A549 (cell line): ENCODE measurements around the gene TERF2IP. TPM values are rescaled to one million over a fixed set of nuclear protein-coding genes. Genes with fewer than 3 reads are reported as not detected.

Source experiments
- ATAC-seq, 2 experiments: fragments of 200-7000 bp in 1 of 2; fragments of >200 bp in 1 of 2; cut with Nextera tagmentation in 1 of 2; cut with Tn5 transposase in 1 of 2; 3 replicates each; pipeline versions ENCODE4 v1.8.0 to v1.9.1; 2018 to 2020; ENCODE audit warnings: mild to moderate bottlenecking in 1 of 2, moderate library complexity in 1 of 2
- CTCF ChIA-PET: fragments of 300-600 bp; sonication (Branson Sonifier 250); formaldehyde crosslinking; extraction: SDS; loops from one replicate; lab custom pipeline; 2021; ENCODE audit warnings: antibody characterized with exemption, inconsistent platforms; lab: Yijun Ruan, JAX
- POLR2A ChIA-PET: fragments of 350-600 bp; formaldehyde crosslinking; extraction: SDS; loops from one replicate; lab custom pipeline; 2021; ENCODE audit warnings: antibody characterized with exemption, inconsistent platforms; lab: Yijun Ruan, JAX
- DNase-seq, 2 experiments: peaks; one replicate each; pipeline versions ENCODE4 v3.0.0 to v3.0.0-alpha.2; 2011 to 2016; ENCODE audit warnings: low read depth in 1 of 2, low spot score in 1 of 2
- FAIRE-seq: peaks from 2 replicates; lab custom pipeline; 2011; peaks lifted over from hg19 to GRCh38; lab: Jason Lieb, UNC
- H3K27ac ChIP-seq, 2 experiments: fragments of >200 bp; sonication (Bioruptor Twin); formaldehyde crosslinking; 3 replicates each; pipeline ENCODE4 v1.5.1; 2016 to 2017
- H3K4me1 ChIP-seq: fragments of >200 bp; sonication (Bioruptor Twin); formaldehyde crosslinking; 3 replicates; pipeline ENCODE4 v1.6.1; 2016
- H3K4me2 ChIP-seq: fragments of >200 bp; sonication (Bioruptor Twin); formaldehyde crosslinking; 3 replicates; pipeline ENCODE4 v1.6.1; 2016
- H3K4me3 ChIP-seq: fragments of >200 bp; sonication (Bioruptor Twin); formaldehyde crosslinking; 3 replicates; pipeline ENCODE4 v1.5.1; 2016
- H3K9me3 ChIP-seq: fragments of >200 bp; sonication (Bioruptor Twin); formaldehyde crosslinking; 3 replicates; pipeline ENCODE4 v1.6.1; 2016
- CEBPB ChIP-seq, 2 experiments: fragments of >200 bp in 1 of 2; sonication (Bioruptor Twin) in 1 of 2; formaldehyde crosslinking in 1 of 2; IDR thresholded peaks; 2 replicates each; pipeline ENCODE4 v1.6.1; 2012 to 2016
- CHD2 ChIP-seq: fragments of 150-350 bp; IDR thresholded peaks from 2 replicates; pipeline ENCODE4 v1.6.1; 2014; ENCODE audit warnings: low read length; ENCODE audit not compliant: partially characterized antibody
- CHD4 ChIP-seq: fragments of 200-600 bp; sonication (generic); IDR thresholded peaks from 2 replicates; pipeline ENCODE4 v1.6.1; 2016; ENCODE audit warnings: antibody characterized with exemption, mild to moderate bottlenecking, borderline replicate concordance
- EHMT2 ChIP-seq: fragments of 200-600 bp; sonication (generic); IDR thresholded peaks from 2 replicates; pipeline ENCODE4 v1.6.1; 2016; ENCODE audit warnings: antibody characterized with exemption, low read depth, mild to moderate bottlenecking, moderate library complexity
- EP300 ChIP-seq, 2 experiments: fragments of >200 bp; sonication (Bioruptor Twin); formaldehyde crosslinking; IDR thresholded peaks; 2 replicates in 1 of 2; 3 replicates in 1 of 2; pipeline ENCODE4 v1.6.1; 2016 to 2017
- HDAC2 ChIP-seq: fragments of 200-600 bp; sonication (generic); IDR thresholded peaks from 2 replicates; pipeline ENCODE4 v1.6.1; 2016
- HEYL ChIP-seq: fragments of 250-450 bp; sonication (Bioruptor Pico); IDR thresholded peaks from 2 replicates; pipeline ENCODE4 v1.8.0; 2021; ENCODE audit warnings: mild to moderate bottlenecking, moderate library complexity
- HOXA7 ChIP-seq: fragments of 250-450 bp; sonication (Bioruptor Pico); IDR thresholded peaks from 2 replicates; pipeline ENCODE4 v1.5.0; 2020; ENCODE audit warnings: mild to moderate bottlenecking, moderate library complexity
- HOXB5 ChIP-seq: fragments of 250-450 bp; sonication (Bioruptor Pico); IDR thresholded peaks from 2 replicates; pipeline ENCODE4 v1.5.0; 2020; ENCODE audit warnings: mild to moderate bottlenecking, moderate library complexity
- JUN ChIP-seq, 2 experiments: fragments of >200 bp; sonication (Bioruptor Twin); formaldehyde crosslinking; IDR thresholded peaks; 2 replicates in 1 of 2; 3 replicates in 1 of 2; pipeline ENCODE4 v1.6.1; 2016 to 2017
- JUNB ChIP-seq: fragments of >200 bp; sonication (Bioruptor Twin); formaldehyde crosslinking; IDR thresholded peaks from 2 replicates; pipeline ENCODE4 v1.6.1; 2016
- KDM5A ChIP-seq: fragments of 200-600 bp; sonication (generic); IDR thresholded peaks from 2 replicates; pipeline ENCODE4 v1.6.1; 2016; ENCODE audit warnings: antibody characterized with exemption, mild to moderate bottlenecking
- MAX ChIP-seq: IDR thresholded peaks from 2 replicates; pipeline ENCODE4 v1.6.1; 2012
- MAZ ChIP-seq: fragments of 150-350 bp; IDR thresholded peaks from 2 replicates; pipeline ENCODE4 v1.6.1; 2014; ENCODE audit warnings: antibody characterized with exemption, low read depth, low read length, borderline replicate concordance
- MYC ChIP-seq: IDR thresholded peaks from 2 replicates; pipeline ENCODE4 v1.6.1; 2012; ENCODE audit warnings: mild to moderate bottlenecking, inconsistent platforms, low read length, improper control_type of control experiment, borderline replicate concordance
- NR3C1 ChIP-seq: fragments of >200 bp; sonication (Bioruptor Twin); formaldehyde crosslinking; IDR thresholded peaks from 3 replicates; pipeline ENCODE4 v1.6.1; 2017
- POLR2A ChIP-seq: IDR thresholded peaks from 2 replicates; pipeline ENCODE4 v1.6.1; 2012; ENCODE audit warnings: mild to moderate bottlenecking, low read length
- REST ChIP-seq: fragments of 200-600 bp; sonication (generic); IDR thresholded peaks from 2 replicates; pipeline ENCODE4 v1.6.1; 2016; ENCODE audit warnings: antibody characterized with exemption, mild to moderate bottlenecking, moderate library complexity
- RFX5 ChIP-seq: fragments of 450-650 bp; IDR thresholded peaks from 2 replicates; pipeline ENCODE4 v1.7.1; 2014; ENCODE audit warnings: antibody characterized with exemption, mild to moderate bottlenecking, moderate library complexity
- SMC3 ChIP-seq: fragments of >200 bp; sonication (Bioruptor Twin); formaldehyde crosslinking; IDR thresholded peaks from 3 replicates; pipeline ENCODE4 v1.6.1; 2018; ENCODE audit warnings: inconsistent platforms
- TFCP2L1 ChIP-seq: fragments of 250-450 bp; sonication (Bioruptor Pico); IDR thresholded peaks from 2 replicates; pipeline ENCODE4 v1.5.0; 2021; ENCODE audit warnings: mild to moderate bottlenecking
- ZC3H11A ChIP-seq: fragments of 450-650 bp; IDR thresholded peaks from 2 replicates; pipeline ENCODE4 v1.6.1; 2014; ENCODE audit warnings: antibody characterized with exemption, mild to moderate bottlenecking
- ZNF302 ChIP-seq: fragments of 250-450 bp; sonication (Bioruptor Pico); IDR thresholded peaks from 2 replicates; pipeline ENCODE4 v1.9.0; 2021; ENCODE audit warnings: inconsistent platforms, mild to moderate bottlenecking, moderate library complexity
- WGBS: methylation state at CpG from one replicate; pipeline ENCODE4 v1.1.6; 2017; ENCODE audit errors: missing lambda C conversion rate; 5-methylcytosine and 5-hydroxymethylcytosine counted together
- polyA plus RNA-seq, 4 experiments: library from polyadenylated mRNA; depleted of rRNA in 3 of 4; stranded (reverse); fragments of >200 nt; fragmentation: RNase III in 1 of 4; extraction: RNeasy Plus Mini Kit Qiagen cat#74134 plus additional on column Dnase treatment in 1 of 4; gene quantifications; 2 replicates in 3 of 4; 3 replicates in 1 of 4; pipeline ENCODE4 v1.2.3, GENCODE V29; 2011 to 2017
- TF ChIP-seq, protein P1 (sequence below): fragments of 150-350 bp; IDR thresholded peaks from 2 replicates; pipeline ENCODE4 v1.6.1; 2014; ENCODE audit warnings: low read depth, mild to moderate bottlenecking, low read length
- TF ChIP-seq, protein P2 (sequence below): fragments of 250-450 bp; sonication (Bioruptor Pico); IDR thresholded peaks from 2 replicates; pipeline ENCODE4 v1.5.0; 2020; ENCODE audit warnings: low read depth, mild to moderate bottlenecking, moderate library complexity
- TF ChIP-seq, protein P3 (sequence below): fragments of 450-650 bp; IDR thresholded peaks from 2 replicates; pipeline ENCODE4 v1.6.1; 2014; ENCODE audit warnings: antibody characterized with exemption

TERF2IP gene
- polyA plus RNA-seq, 2 of the 4 experiments (the other 2 are of a cell fraction), result 26.7 to 37.9 TPM

DNA sequence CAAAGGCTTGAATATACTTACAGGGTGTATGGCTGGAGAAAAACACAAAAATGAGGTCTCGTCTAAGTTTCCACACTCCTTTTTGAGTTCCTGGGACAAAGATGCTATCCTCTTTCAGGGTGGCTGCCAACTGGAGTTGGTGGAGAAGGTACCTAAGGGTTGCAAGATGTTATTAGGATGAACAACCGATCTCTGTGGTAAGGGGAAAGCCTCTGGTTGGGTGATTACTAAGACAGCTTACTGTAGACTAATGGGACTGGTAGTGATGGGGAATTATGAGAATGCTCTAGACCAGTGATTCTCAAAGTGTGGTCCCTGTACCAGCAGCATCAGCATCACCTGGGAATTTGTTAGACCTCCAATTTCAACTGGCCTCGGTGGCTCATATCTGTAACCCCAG lies 30.5 kb upstream of the TERF2IP start:
- Histone ChIP-seq H3K4me2 (no peak overlapping the region), H3K27ac (no peak overlapping the region), H3K9me3 (no peaks in the 10 kb centered on the region), H3K4me1 (peaks cover 18% of the 10 kb centered on the region), H3K4me3 (no peak overlapping the region)
- DNase-seq (no peak), ATAC-seq (no peak)
- TF ChIP-seq HEYL (CRISPR knock-in tag) (no peak), JUN (IDR thresholded peaks at IDR 0.05) (no peak), CHD4 (no peak)
- TF ChIP-seq, all 56 proteins: peak for 0
- CTCF ChIA-PET, result interaction anchor here (0.6 to 1.3 kb wide), 2 partner anchors 147 to 822 kb away, joined by 3 to 4 read pairs; no protein-coding TSS in a partner anchor
- POLR2A ChIA-PET, result no interaction called here
- no peak for FAIRE-seq
- 93% methylated on average over 3 of the region's 3 CpGs for WGBS

DNA sequence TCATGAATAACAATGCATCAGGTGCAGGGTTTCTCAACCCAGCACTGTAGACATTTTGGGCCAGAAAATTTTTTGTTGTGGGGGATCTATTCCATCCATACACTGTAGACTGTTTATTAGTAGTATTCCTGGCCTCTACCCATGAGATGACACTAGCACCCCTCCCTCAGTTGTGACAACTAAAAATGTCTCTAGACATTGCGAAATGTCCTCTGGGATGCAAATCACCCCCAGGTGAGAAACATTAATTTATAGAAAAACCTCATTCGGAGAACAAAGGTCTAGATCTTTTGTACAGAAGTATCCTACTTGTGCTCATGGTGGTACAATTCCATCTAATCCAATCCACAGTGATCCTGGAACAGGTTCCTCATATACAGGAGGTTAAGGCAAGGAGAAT lies 28.8 kb upstream of the TERF2IP start:
- Histone ChIP-seq H3K4me3 (no peak overlapping the region), H3K4me1 (peaks cover 21% of the 10 kb centered on the region), H3K4me2 (no peak overlapping the region), H3K9me3 (no peaks in the 10 kb centered on the region), H3K27ac (no peak overlapping the region)
- WGBS, result 96% methylated on average over 2 of the region's 2 CpGs
- FAIRE-seq (no peak), ATAC-seq (no peak), DNase-seq (no peak)
- TF ChIP-seq KDM5A, result no peak
- TF ChIP-seq HDAC2, result no peak
- no peak for TF ChIP-seq MYC
- 0 out of 4 replicates have a peak, but pooled peaks of 1 of the 2 experiments have one; percentile 16 for TF ChIP-seq CEBPB (IDR thresholded peaks at IDR 0.05)
- no peak for TF ChIP-seq HOXB5
- TF ChIP-seq SMC3, result no peak
- ChIA-PET POLR2A (no interaction called here), CTCF (interaction anchor here (1.2 to 2.3 kb wide), 6 partner anchors 28 to 154 kb away, joined by 3 to 8 read pairs (median 4); partner anchors contain the start of gene TMEM170A)

DNA sequence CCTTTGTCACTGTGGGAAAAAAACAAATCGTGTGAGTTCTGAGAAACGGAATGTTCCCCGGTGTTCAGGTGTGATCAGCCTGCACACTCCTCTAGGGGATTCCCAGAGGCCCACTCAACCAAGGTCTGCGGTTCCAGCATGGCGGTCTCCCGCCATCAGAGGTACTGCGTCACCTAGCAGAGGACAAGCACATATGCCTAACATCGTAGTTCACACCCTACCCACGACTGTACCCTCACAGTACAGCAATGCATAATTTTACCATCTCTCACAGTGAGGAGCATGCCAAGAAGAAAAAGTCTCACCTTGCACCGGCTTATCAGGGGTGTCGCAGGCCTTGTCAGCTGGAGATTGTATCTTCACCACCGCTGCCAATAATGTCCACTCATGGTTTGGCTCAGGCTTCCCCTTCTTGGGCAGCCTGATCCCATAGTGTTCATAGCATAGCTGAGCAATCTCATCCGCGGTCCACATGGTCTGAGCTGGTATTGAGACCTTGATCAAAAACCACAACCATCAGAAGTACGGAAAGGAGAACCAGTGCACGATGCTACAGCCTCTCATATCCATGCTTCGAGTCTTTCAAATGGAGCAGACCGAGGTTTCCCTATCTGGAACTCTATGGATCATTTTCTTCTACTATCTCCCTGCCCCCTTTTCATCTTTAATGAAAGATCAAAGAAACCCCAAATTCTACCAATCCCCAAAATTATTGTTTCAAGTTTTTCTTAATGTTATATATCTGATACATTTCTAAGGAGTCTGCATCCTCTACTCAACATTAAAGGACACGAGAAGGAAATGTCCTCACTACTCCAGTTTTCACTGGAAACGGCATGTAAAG lies 27.0 kb upstream of the TERF2IP start:
- Histone ChIP-seq H3K4me2 (peak overlapping the region; percentile 98; the same call in 2 of the 3 replicates), H3K27ac (no peak overlapping the region)
- no peak for TF ChIP-seq MAZ
- TF ChIP-seq POLR2A, result no peak
- TF ChIP-seq NR3C1, result no peak
- TF ChIP-seq ZC3H11A, result no peak
- TF ChIP-seq CHD2, result no peak
- no peak for TF ChIP-seq RFX5
- TF ChIP-seq EP300 (IDR thresholded peaks at IDR 0.05), result no peak
- no peak for TF ChIP-seq JUNB
- TF ChIP-seq REST, result no peak
- no peak for TF ChIP-seq EHMT2
- no peak for TF ChIP-seq TFCP2L1 (CRISPR knock-in tag)
- TF ChIP-seq, protein P1, sequence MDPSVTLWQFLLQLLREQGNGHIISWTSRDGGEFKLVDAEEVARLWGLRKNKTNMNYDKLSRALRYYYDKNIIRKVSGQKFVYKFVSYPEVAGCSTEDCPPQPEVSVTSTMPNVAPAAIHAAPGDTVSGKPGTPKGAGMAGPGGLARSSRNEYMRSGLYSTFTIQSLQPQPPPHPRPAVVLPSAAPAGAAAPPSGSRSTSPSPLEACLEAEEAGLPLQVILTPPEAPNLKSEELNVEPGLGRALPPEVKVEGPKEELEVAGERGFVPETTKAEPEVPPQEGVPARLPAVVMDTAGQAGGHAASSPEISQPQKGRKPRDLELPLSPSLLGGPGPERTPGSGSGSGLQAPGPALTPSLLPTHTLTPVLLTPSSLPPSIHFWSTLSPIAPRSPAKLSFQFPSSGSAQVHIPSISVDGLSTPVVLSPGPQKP, result no peak
- TF ChIP-seq HOXB5, result no peak
- TF ChIP-seq, protein P2, sequence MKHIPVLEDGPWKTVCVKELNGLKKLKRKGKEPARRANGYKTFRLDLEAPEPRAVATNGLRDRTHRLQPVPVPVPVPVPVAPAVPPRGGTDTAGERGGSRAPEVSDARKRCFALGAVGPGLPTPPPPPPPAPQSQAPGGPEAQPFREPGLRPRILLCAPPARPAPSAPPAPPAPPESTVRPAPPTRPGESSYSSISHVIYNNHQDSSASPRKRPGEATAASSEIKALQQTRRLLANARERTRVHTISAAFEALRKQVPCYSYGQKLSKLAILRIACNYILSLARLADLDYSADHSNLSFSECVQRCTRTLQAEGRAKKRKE (CRISPR knock-in tag), result no peak
- no peak for TF ChIP-seq HDAC2
- TF ChIP-seq, protein P3, sequence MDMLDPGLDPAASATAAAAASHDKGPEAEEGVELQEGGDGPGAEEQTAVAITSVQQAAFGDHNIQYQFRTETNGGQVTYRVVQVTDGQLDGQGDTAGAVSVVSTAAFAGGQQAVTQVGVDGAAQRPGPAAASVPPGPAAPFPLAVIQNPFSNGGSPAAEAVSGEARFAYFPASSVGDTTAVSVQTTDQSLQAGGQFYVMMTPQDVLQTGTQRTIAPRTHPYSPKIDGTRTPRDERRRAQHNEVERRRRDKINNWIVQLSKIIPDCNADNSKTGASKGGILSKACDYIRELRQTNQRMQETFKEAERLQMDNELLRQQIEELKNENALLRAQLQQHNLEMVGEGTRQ, result no peak
- no peak for TF ChIP-seq ZNF302 (CRISPR knock-in tag)
- TF ChIP-seq KDM5A, result no peak
- TF ChIP-seq MAX, result no peak
- no peak for TF ChIP-seq HOXA7 (CRISPR knock-in tag)
- TF ChIP-seq, all 56 proteins: peak for 0
- no peak overlapping the region for H3K4me3 ChIP-seq
- no peaks in the 10 kb centered on the region for H3K9me3 ChIP-seq
- peaks cover 19% of the 10 kb centered on the region for H3K4me1 ChIP-seq
- POLR2A ChIA-PET, result interaction anchor here (1.4 kb wide), 1 partner anchor 104 kb away, joined by 4 read pairs; no protein-coding TSS in a partner anchor
- no peak for DNase-seq
- FAIRE-seq, result no peak
- no peak for ATAC-seq
- WGBS, result 94% methylated on average over 20 of the region's 20 CpGs
- CTCF ChIA-PET, result interaction anchor here (0.9 to 1.9 kb wide), 7 partner anchors 8 to 156 kb away, joined by 3 to 9 read pairs (median 5); partner anchors contain the start of gene TMEM170A
